HG03354 (cell line): ENCODE results near the gene ICA1L.
"Not testable (repeated sequence)": the region's sequence is repeated elsewhere in the genome, so short reads cannot be mapped to it uniquely, and the experiment has no call there.

Experiments used
- ATAC-seq: cut with Tn5 transposase; IDR thresholded peaks from one replicate; pipeline ENCODE4 v1.9.1; 2021; ENCODE audit warnings: mild to moderate bottlenecking; ENCODE audit not compliant: unreplicated experiment, poor library complexity, severe bottlenecking

Gene ICA1L

DNA sequence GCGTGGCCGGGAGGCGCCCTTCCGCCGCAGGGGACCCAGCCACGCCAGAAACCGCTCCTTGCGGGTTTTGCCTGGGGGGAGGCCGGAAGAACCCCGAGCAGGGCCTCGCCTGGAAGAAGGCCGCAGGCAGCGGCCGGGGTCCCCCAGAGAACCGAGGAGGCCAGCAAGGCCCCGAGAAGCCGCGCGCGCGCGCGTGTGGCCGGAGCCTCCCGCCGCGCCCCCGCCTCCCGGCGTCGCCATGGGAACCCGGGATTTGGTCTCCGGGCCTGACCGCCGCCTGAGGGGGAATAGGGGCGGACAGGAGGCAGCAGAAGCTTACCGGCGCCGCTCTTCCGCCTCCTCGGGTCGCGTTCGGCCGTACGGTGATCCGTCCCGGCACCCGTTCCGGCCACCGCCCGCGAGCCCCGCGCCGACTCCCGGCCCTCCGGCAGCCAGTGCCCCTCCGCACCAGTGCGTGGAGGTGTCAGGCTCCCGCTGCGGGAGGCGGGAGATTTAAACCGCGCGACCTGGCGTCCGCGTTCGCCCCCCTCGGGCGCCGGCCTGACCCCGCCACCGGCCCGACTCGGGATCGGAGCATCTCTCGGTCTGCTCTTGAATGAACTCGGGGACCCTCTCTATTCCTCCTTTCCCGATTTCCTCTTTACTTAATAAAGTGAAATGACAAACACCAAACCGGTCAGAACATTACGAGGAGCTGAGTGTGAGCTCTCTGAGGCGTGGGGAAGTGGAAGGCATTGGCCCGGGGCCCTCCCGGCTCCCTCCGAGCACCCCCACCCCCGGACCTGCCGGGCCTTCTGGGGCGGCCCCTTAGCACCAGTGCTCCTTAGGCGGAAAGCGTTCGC lies at the start of gene ICA1L:
Gene ICA1L (minus strand): TSS at position 467 of the 842 bp plus-strand sequence. CDS start 42,757 bp downstream, outside the sequence.
- peak; percentile 67 for ATAC-seq

DNA sequence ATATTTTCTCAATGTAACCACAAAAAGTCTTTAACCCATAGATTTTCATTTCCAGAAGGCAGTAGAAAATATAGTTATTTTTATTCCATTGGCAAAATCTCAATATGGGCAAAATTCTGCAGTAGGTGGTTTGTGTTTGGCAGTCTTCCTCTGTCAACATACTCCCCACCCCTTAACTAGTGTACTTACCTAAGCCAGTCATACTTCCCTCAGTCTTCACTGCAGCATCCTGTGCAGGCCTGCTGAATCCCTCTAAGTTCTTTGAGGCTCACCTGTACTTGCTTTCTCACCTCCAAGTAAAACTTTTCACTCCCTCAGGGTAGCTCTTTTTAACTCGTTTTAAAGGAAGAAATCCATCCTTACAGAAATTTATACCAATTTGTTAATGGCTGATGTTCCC lies 47.3 kb upstream of the ICA1L start:
- no peak for ATAC-seq

DNA sequence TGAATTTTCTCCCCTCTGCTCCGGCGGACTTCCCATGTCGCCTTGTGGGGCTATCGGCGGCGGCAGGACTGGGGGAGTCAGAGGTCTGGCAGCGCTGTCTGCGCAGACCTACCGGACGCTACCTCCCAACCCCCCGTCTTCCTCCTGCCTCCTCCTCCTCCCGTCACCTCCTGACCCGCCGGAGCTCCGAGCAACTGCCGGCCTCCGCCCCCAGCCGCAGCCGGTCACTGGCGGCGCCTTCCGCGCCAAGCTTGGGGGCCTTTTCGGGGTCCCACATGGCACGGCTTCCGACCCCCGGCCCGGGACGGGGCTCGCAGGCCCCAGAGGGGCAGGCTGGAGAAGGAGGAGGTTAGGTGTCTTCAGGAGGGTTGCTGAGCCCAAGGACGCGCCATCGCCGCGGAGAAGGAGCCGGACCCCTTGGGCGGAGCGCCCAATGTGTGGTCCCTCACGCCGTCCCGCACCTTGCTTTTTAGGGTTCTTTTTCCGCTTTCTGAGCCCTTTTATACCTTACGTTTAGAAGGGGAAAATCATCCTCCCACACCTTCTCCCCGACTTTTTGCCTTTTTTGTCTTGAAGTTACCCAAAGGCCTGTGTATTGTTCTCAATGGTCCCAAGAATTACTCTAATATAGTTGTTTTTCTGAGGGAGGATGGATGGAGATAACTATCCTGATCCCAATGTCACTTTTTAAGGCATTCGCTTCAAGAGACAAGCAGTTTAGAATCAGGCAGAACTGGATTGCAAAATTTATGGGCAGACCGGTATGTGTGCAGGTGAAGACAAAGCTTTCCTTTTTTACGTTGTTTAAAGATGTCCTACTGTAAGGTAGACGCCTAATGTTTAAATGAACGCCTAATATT lies 41.0 kb upstream of the ICA1L start:
- ATAC-seq = peak; percentile 67

DNA sequence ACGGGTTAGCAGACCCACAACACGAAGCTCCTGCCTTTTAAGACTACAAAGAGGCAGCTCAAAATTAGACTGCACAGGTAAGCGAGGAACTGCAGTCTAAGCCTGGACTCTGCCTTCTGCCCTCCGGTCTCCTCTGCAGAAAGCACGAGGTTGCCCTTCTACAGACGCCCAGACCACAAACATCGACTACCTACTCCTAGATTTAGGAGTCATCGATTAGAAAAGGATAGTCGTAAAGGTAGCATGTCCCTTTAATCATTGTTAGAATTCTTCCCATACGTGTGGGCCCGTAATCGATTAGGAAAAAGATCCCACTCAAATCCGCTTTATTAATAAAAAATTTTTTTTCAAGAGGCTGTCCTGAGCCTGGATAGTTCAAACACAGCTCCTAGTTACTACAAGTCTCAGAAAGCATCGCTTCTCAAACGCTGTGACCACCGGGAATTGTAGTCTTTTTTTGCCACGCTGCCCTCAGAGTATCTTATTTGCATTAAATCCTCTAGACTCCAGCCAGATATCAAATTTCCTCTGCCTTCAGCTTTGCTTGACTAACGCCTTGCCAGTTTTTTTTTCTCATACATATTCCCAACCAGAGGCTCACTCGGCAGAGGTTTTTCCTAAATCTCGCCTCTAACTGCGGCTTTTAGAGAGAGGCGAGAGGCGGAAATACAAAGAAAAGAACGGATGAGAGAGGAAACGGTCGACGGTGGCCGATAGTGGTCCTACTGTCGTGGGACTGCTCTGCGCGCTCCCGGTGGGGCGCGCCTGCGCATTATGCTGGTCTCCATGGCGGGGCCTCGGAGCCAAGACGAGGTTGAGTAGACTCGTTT lies 40.2 kb upstream of the ICA1L start, which contains the start of the genes CARF and WDR12:
Gene CARF (plus strand): TSS at position 764 of the 830 bp plus-strand sequence. CDS start 29,628 bp downstream, outside the sequence.
Gene WDR12 (minus strand): TSS at position 162 of the 830 bp plus-strand sequence. CDS start 197 bp downstream, outside the sequence.
- peak; percentile 79 for ATAC-seq

DNA sequence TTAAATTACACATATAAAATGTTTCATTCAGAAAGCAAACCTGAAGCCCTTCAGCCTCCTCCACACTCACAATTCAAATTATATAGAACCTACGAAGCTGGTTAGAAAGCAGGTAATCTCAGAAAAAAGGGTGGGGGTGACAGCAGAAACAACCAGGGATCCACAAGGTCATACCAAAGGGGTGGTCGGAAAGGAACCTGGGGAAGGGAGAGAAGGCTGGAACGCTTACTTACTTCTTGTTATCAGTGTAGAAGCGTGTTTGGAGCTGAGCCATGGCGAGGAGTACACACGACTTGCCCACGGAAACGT lies 39.6 kb upstream of the ICA1L start:
- peak; percentile 13 for ATAC-seq

DNA sequence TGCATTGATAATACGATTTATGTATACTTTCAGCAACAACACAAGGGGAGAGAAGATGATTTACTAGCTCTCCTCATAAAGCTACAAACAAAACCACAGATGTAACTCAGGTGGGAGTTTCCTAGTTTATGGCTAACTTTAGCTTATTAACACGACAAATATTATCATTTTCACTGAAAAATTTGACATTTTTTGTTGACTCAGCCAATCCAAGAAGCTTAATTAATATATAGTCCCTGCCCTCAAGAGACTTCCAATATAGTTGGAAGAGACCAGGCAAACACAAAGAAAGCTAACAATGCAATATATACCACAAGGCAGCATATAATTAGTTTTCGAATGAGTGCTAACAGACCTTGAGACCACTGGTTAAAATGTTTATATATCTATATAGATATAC lies 39.1 kb upstream of the ICA1L start:
- no peak for ATAC-seq

DNA sequence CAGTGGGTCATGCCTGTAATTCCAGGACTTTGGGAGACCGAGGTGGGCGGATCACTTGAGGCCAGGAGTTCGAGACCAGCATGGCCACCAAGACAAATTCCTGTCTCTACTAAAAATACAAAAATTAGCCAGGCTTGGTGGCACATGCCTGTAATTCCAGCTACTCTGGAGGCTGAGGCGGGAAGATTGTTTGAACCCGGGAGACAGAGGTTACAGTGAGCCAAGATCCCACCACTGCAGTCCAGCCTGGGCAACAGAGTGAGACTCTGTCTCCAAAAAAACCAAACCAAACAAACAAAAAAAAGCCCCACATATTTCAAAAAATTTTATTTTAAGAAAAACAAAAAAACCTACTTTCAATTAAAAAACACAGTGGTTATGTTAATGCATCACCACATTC lies 38.7 kb upstream of the ICA1L start:
- ATAC-seq = not testable (repeated sequence)

DNA sequence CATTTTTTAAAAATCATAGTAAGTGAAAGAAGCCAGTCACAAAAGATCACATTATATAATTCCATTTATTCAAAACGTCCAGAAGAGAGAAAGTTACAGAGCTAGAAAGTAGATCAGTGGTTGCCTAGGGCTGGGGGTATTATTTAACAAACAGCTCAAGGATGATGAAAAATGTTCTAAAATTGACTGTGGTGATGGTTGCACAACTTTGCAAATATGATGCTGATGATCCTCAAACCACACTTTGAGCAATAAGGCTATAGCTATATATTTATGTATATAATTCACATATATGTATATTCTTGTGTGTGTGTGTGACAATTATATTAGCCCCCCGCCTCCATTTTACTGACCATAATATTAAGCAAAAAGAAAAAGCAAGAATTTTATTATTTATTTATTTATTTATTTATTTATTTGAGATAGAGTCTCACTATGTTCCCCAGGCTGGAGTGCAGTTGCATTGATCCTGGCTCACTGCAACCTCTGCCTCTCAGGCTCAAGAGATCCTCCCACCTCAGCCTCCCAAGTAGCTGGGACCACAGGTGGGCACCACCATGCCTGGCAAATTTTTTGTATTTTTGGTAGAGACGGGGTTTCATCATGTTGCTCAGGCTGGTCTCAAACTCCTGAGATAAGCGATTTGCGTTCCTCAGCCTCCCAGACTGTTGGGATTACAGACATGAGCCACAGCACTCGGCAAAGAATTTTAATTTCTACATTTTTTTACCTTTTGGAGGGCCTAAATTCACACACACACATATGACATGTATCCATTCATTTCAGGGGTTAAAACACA lies 38.0 kb upstream of the ICA1L start:
- no peak for ATAC-seq

DNA sequence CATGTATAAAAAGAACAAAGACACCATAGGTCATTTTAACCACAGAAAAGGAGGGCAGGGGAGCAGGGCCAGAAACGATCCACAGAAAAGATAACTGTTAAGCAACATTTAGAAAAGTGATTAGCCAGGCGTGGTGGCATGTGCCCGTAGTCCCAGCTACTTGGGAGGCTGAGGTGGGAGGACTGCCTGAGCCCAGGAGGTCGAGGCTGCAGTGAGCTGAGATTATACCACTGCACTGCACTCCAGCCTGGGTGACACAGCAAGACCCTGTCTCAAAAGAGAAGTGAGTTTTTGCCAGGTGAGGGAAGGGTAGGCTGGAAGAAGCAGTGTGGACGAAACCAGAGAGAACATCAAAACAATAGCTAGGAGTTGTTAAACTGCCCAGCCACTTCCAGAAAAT lies 36.6 kb upstream of the ICA1L start:
- ATAC-seq = no peak

DNA sequence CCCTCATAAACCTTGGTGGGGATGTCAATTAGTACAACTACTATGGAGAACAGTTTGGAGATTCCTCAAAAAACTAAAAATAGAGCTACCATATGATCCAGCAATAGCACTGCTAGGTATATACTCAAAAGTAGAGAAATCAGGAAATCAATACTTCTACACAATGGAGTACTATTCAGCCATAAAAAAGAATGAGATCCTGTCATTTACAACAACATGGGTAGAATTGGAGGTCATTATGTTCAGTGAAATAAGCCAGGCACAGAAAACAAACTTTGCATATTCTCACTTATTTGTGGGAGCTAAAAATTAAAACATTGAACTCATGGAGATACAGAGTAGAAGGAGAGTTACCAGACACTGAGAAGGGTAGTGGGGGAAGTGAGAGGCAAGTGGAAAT lies 33.9 kb upstream of the ICA1L start:
- not testable (repeated sequence) for ATAC-seq

DNA sequence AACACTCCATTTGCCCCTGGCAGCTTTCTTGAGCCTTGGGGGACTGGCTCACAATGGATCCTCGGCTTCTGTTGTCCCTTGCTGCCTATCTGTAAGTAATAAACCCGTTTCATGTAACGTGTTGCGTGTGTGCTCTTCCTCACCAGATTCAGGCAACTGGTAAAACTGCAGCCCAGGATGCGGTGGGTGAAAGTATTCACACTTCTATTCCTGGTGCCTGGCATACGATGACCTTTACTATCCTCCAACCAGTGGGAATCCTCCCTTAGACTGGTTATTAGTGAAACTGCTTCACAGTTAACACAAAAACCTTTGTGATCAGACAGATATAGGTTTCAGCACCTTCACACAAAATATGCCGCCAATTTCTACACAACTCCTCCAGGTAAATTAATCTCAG lies 13.6 kb upstream of the ICA1L start:
- no peak for ATAC-seq

DNA sequence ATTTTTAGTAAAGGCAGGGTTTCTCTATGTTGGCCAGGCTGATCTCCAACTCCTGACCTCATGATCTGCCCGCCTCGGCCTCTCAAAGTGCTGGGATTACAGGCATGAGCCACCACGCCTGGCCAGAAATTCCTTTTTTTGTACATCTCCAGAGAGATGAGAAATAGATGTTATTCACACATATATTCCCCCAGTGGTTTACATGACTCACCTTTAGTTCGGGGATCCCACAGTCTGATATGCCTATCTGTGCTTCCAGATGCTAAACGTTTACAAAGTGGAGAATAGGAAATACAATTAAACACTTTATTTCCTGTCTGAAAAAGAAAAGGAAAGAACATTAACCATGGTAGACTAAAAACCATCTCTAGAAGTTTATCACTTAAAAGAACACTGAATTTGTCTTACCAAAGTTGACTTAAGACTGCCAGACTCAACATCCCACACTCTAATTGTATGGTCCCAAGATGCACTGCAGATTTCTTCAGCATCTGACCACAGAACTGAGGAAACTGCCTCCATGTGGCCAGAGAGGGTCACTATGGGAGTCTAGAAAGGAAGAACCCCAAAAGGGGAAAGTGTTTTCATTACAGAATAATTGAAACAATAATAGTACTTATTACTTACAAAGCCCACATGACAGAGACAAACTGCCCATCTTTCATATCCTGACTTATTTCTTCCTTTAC lies 12.6 kb upstream of the ICA1L start:
- no peak for ATAC-seq

DNA sequence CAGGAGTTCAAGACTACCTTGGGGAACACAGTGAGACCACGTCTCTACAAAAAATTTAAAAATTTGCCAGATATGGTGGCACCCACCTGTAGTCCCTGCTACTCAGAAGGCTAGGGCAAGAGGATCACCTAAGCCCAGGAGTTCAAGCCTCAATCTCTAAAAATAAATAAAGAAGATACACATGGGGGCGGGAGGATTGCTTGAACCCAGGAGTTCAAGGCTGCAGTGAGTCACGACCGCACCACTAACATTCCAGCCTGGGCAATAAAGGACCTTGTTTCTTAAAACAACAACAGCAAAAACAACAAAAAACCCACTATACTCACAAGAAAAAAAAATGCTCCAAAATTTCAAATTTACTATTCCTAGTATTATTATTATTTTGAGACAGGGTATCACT lies 10.0 kb upstream of the ICA1L start:
- no peak for ATAC-seq

DNA sequence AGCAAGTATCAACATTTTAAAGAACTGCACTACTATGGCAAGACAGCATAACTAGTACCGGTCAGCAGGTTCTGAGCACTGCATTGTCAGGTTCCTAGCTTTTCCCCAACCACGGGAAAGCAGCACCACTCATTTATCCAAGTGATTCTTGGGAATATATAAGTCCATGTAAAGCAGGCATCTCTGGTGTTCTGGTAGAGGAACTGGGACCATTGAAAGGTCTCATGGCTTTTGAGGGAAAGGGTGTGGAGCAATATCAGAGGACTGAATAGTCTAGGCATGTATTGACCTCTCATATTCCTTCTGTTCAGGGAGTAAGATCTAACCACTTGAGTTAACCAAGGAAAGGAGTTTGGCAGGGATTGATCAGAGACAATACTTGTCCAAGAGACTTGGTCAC lies 6.1 kb upstream of the ICA1L start:
- ATAC-seq = no peak

DNA sequence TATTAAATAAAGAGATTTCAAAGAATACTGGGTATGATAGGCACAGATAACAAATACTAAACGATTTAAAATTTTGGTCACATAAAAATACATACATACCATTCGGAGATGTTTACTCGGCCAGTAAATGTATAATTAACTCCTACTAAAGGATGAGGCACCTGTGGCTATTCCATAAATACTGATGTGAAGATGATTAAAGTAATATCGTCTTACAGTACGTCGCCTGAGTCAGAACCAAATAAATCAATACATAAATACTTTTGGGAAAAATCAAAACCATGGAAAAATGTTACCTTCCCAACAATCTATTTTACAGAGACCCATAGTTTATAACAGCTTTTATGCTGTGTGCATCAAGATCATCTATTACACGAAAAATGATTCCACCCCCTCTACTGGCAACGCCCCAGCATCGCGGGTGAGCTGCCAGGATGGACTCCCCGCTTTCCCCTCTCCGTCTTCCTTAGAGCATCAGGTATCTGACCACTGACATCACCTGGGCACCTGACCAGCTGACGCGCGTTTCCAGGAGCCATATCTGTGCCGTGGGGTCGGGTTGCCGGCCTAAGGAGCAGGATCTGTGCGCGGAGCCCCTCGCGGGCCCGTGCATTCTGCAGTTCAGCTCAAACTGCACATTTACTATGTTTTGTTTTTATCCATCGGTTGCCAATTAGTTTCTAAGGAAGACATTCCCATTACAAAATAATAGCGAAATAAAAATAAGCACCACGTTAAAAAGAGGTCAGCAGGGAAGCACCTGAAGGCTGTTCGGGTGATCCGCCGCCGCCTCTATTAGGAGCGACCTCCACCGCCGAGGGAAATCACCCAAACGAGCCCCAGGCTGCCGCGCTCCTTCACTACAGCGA lies 901 bp downstream of the ICA1L start:
- ATAC-seq = peak; percentile 84

DNA sequence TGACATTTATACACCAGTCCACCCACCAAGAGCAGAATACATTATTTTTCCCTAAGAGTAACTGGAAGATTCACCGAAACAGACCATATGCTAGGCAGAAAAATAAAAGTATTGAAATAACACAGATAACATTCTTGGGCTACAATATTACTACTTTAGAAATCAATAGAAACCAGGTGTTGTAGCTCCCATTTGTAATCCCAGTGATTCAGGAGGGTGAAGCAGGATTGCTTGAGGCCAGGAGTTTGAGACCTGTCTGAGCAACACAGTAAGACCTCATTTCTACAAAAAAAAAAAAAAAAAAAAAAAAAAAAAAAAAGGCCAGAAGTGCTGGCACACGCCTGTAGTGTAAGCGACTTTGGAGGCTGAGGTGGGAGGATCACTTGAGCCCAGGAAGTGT lies 9.6 kb downstream of the ICA1L start:
- no peak for ATAC-seq

DNA sequence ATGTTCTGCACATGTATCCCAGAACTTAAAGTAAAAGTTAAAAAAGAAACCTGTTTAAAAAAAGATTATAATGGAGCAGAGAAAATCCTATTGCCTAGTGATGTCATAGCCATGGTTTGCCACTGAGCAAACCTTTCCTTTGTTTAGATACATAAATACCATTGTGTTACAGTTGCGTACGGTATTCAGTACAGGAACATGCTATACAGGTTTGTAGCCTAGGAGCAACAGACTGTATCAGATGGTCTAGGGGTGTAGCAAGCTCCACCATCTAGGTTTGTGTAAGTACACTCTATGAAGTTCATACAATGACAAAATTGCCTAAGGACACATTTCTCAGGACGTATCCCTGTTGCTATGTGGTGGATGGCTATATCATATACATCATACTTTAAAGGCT lies 13.0 kb downstream of the ICA1L start:
- ATAC-seq = no peak

DNA sequence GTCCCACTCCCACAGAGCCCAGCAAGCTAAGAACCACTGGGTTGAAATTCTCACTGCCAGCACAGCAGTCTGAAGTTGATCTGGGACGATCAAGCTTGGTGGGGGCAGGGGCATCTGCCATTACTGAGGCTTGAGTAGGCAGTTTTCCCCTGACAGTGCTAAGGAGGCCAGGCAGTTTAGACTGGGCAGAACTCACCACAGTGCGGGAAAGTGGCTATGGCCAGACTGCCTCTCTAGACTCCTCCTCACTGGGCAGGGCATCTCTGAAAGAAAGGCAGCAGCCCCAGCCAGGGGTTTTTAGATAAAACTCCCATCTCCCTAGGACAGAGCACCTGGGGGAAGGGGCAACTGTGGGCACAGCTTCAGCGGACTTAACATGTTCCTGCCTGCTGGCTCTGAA lies 22.2 kb downstream of the ICA1L start:
- not testable (repeated sequence) for ATAC-seq
